Activated CD4-positive, alpha-beta memory T cell treated with anti-CD3 and anti-CD28 coated beads, Interleukin-2, amount 10 ng/mL, durations not matched to agents 7 days and 5 days (primary cell): ENCODE measurements around the gene EIF2A. TPM values are rescaled to one million over a fixed set of nuclear protein-coding genes. Genes with fewer than 3 reads are reported as not detected.
"Not testable (repeated sequence)": the region's sequence is repeated elsewhere in the genome, so short reads cannot be mapped to it uniquely, and the experiment has no call there.

ENCODE experiments used
- CTCF ChIA-PET: fragments of 350-600 bp; sonication (Branson Sonifier 250); formaldehyde crosslinking; loops from one replicate; lab custom pipeline; 2021; ENCODE audit warnings: antibody characterized with exemption, inconsistent platforms; lab: Charles Lee
- POLR2A ChIA-PET: fragments of 350-600 bp; sonication (Branson Sonifier 250); formaldehyde crosslinking; loops from one replicate; lab custom pipeline; 2021; ENCODE audit warnings: antibody characterized with exemption; lab: Charles Lee
- DNase-seq: peaks from one replicate; pipeline ENCODE4 v3.0.0-alpha.2; 2020
- H3K27ac Mint-ChIP-seq: one replicate; pipeline ENCODE4 v1.8.0; 2021; ENCODE audit warnings: mild to moderate bottlenecking, mixed read lengths
- H3K27me3 Mint-ChIP-seq: one replicate; pipeline ENCODE4 v1.8.0; 2021; ENCODE audit warnings: mixed read lengths
- H3K36me3 Mint-ChIP-seq: one replicate; pipeline ENCODE4 v1.8.0; 2021; ENCODE audit warnings: low read depth, mixed read lengths
- H3K4me1 Mint-ChIP-seq: one replicate; pipeline ENCODE4 v1.8.0; 2021; ENCODE audit warnings: mixed read lengths
- H3K4me3 Mint-ChIP-seq: one replicate; pipeline ENCODE4 v1.8.0; 2021; ENCODE audit warnings: mild to moderate bottlenecking, mixed read lengths
- H3K9me3 Mint-ChIP-seq: one replicate; pipeline ENCODE4 v1.8.0; 2021; ENCODE audit warnings: mixed read lengths
- total RNA-seq, 2 experiments: library from RNA; stranded (reverse); gene quantifications; one replicate each; pipeline ENCODE4 v1.2.3, GENCODE V29; 2021

The EIF2A gene
- total RNA-seq, 2 experiments from 2014 or later, result 81.7 to 86.4 TPM

DNA sequence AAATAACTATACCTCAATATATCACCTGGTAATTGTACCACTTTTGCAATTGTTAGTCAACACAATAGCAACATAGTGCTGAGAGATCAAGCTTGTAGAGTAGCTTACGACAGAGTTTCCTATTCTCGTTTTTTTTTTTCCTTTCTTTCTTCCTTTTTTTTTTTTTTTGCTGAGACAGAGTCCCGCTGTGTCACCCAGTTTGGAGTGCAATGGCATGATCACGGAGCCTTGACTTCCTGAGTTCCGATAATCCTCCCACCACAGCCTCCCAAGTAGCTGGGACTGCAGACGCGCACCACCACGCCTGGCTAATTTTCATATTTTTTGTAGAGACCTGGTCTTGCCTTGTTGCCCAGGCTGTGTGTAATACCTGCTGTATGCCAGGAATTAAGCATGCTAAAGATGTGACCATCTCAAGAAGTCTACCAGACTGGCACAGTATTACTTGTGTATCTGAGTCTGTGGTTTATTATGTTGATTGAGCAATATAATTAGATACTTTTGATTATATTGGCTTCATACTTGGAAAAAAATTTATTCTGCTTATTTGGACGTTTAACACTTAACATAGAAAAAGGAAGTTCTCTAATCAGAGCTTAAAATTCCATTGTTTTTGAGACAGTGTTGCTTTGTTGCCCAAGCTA, 59.5 kb downstream of the EIF2A start:
- peak overlapping the region; percentile 58 for H3K27ac Mint-ChIP-seq
- H3K4me3 Mint-ChIP-seq, result peak overlapping the region; percentile 98
- H3K4me1 Mint-ChIP-seq, result peaks cover 74% of the 10 kb centered on the region
- CTCF ChIA-PET, result interaction anchor here (0.8 to 1.1 kb wide), 5 partner anchors 8 to 156 kb away, joined by 3 read pairs; no protein-coding TSS in a partner anchor
- peak; percentile 29 for DNase-seq
- no peaks in the 10 kb centered on the region for H3K9me3 Mint-ChIP-seq
- no peaks in the 10 kb centered on the region for H3K27me3 Mint-ChIP-seq
- peaks cover 48% of the 10 kb centered on the region for H3K36me3 Mint-ChIP-seq
- POLR2A ChIA-PET, result interaction anchor here (0.7 to 1.8 kb wide), 7 partner anchors 8 to 594 kb away, joined by 3 to 11 read pairs (median 3); partner anchors contain the start of genes EIF2A, ERICH6, SERP1 and SIAH2

DNA sequence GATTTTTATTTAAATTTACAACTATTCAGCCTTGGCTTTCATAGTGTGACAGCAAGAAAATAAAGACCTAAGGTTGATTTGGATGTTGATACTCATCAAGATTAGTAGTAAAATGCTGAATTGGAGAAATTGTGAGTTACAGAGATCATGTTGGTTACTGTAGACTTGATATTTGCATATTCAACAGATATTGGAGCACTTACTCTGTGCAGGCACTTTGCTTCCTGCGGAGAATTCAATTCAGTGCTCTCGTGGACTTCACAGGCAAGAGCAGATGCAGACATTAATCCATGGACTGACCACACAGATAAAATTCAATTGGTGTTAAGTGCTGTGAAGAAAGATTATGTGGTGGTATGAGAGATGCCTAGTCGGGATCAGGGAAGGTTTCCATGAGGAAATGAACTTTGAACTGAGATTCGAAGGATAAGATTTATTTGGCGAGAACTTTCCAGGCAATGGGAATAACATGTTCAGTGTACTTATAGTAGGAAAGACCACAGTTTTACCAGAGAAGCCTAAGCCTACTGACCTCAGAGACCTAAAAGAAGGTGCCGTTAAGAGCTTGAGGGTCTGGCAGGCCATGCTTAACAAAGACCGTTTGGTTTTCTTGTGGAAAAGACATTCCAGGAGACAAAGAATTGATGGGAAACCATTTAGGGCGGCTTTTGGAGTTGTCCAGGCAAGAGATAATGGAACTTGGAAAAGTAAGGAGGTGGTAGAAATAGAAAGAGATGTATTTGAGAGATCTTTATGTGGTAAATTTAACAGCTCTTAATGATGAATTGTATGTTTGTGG, 60.9 kb downstream of the EIF2A start:
- no peak for DNase-seq
- H3K4me1 Mint-ChIP-seq, result peaks cover 68% of the 10 kb centered on the region
- no peak overlapping the region for H3K27ac Mint-ChIP-seq
- POLR2A ChIA-PET, result interaction anchor here (1.8 to 1.9 kb wide), 2 partner anchors 63 to 156 kb away, joined by 4 to 7 read pairs; partner anchors contain the start of gene SIAH2
- CTCF ChIA-PET, result no interaction called here
- H3K27me3 Mint-ChIP-seq, result no peaks in the 10 kb centered on the region
- no peak overlapping the region for H3K4me3 Mint-ChIP-seq
- H3K36me3 Mint-ChIP-seq, result peaks cover 47% of the 10 kb centered on the region
- no peaks in the 10 kb centered on the region for H3K9me3 Mint-ChIP-seq

DNA sequence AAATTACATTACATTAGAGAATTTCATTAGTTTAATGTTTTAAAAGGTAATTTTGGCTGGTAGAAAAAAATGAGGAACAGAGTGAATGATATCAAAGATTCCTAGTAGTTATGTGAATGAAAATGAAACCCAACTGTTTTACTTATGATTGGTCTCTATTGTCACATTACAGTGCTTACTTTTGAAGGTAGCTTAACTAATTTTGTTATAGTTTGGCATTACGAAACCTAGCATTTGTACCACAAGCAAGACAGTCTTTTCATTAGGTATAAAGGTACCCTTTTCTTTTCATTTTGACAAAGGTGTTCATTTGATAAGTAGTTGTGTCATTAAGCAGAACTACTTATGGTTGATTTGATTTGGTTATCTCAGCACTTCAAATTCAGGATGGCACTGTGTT, 63.4 kb downstream of the EIF2A start:
- Mint-ChIP-seq H3K9me3 (peaks cover 2% of the 10 kb centered on the region), H3K4me3 (no peak overlapping the region), H3K27ac (peak overlapping the region; percentile 11), H3K4me1 (peaks cover 81% of the 10 kb centered on the region), H3K27me3 (no peaks in the 10 kb centered on the region), H3K36me3 (peaks cover 52% of the 10 kb centered on the region)
- POLR2A ChIA-PET, result interaction anchor here (1.2 to 1.3 kb wide), 2 partner anchors 64 to 152 kb away, joined by 5 read pairs; partner anchors contain the start of genes EIF2A and SERP1
- CTCF ChIA-PET, result interaction anchor here (0.6 kb wide), 1 partner anchor 112 kb away, joined by 5 read pairs; no protein-coding TSS in a partner anchor
- no peak for DNase-seq

DNA sequence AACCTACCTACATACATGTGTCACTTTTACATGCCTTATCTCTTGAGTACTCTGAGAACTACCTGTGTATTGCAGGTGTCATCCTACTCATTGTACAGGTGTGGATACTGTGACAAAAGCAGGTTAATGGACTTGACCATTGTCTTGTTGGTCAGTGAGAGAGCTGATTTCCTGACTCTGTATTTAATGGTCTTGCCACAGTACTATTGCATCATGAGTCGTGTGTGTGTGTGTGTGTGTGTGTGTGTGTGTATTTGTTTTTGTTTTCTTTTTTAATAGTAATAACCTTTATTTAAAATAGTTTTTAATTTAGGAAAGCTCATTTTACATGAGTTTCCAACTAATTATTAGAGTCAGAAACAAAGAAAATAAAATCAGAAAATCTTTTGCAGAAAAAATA, 64.2 kb downstream of the EIF2A start:
- CTCF ChIA-PET, result interaction anchor here (1.1 kb wide), 1 partner anchor 151 kb away, joined by 3 read pairs; no protein-coding TSS in a partner anchor
- DNase-seq, result no peak
- H3K27ac Mint-ChIP-seq, result no peak overlapping the region
- peaks cover 2% of the 10 kb centered on the region for H3K9me3 Mint-ChIP-seq
- no peaks in the 10 kb centered on the region for H3K27me3 Mint-ChIP-seq
- POLR2A ChIA-PET, result no interaction called here
- peaks cover 52% of the 10 kb centered on the region for H3K36me3 Mint-ChIP-seq
- H3K4me1 Mint-ChIP-seq, result peaks cover 76% of the 10 kb centered on the region
- H3K4me3 Mint-ChIP-seq, result no peak overlapping the region

DNA sequence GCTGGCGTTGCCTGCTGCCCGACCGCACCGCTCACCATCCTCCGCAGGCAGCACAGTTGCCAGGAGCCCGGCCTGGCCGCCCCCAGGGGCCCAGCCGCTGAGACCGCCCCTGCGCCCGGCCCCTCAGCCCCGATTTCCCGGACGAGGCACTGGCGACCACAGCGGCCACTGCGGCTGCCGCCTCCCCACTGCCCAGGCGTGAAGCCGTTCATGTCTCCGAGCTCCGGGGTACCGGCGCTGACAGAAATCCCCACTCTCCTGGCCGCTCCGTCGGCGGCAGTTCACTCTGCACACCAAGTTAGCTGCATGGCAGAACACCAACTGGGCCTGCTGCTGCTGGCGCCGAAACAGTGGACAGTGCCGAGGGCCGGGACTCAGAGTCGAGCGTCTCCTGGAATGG, 65.1 kb downstream of the EIF2A start:
- no peak overlapping the region for H3K4me3 Mint-ChIP-seq
- CTCF ChIA-PET, result interaction anchor here (1.1 to 2.6 kb wide), 3 partner anchors 9 to 150 kb away, joined by 3 to 7 read pairs (median 3); partner anchors contain the start of genes ERICH6 and SELENOT
- H3K36me3 Mint-ChIP-seq, result peaks cover 46% of the 10 kb centered on the region
- H3K9me3 Mint-ChIP-seq, result peaks cover 3% of the 10 kb centered on the region
- no peaks in the 10 kb centered on the region for H3K27me3 Mint-ChIP-seq
- H3K27ac Mint-ChIP-seq, result no peak overlapping the region
- no peak for DNase-seq
- POLR2A ChIA-PET, result interaction anchor here (3.2 kb wide), 1 partner anchor 8 kb away, joined by 37 read pairs; the partner anchor contains the start of gene SELENOT
- H3K4me1 Mint-ChIP-seq, result peaks cover 69% of the 10 kb centered on the region

DNA sequence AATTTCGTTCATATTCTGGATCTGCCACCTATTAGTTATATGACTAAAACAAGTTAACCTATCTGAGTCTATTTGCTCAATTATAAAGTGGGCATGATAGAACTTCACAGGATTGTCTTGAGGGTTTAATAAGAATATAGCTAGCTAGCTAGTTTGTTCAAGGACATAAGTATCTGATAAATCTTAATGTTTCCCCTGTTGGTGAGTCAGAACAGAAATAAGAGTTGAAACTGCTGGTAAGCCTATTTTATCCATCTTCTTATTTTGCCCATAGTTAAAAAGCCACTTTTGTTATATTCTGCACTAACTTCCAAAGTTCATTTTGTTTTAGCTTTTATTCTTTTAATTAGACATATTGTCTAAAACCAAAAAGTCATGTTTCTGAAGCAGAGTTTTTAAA, 65.9 kb downstream of the EIF2A start:
- Mint-ChIP-seq H3K4me1 (peaks cover 63% of the 10 kb centered on the region), H3K36me3 (peaks cover 45% of the 10 kb centered on the region), H3K4me3 (no peak overlapping the region), H3K9me3 (peaks cover 4% of the 10 kb centered on the region), H3K27ac (peak overlapping the region; percentile 49), H3K27me3 (no peaks in the 10 kb centered on the region)
- no peak for DNase-seq
- POLR2A ChIA-PET, result interaction anchor here (0.9 to 3.2 kb wide), 4 partner anchors 9 to 202 kb away, joined by 3 to 37 read pairs (median 6); partner anchors contain the start of gene SELENOT
- CTCF ChIA-PET, result interaction anchor here (1.5 to 2.6 kb wide), 2 partner anchors 10 to 92 kb away, joined by 3 to 7 read pairs; partner anchors contain the start of genes ERICH6 and SELENOT

DNA sequence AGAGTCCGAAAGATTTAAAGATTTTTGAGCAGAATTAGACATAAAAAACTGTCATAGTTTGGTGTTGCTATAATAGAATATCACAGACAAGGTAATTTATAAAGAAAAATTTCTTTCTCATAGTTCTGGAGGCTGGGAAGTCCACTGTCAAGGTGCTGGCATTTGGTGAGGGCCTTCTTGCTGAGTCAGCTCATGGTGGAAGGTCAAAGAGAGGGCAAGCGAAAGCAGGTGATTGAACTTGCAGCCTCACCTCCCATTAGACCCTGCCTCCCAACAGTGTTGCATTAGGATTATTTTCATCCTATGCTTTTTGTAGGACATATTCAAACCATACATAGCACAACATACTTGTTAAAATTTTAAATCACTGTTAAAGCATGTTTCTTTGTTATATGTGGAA, 66.4 kb downstream of the EIF2A start:
- ChIA-PET CTCF (interaction anchor here (1.5 to 2.6 kb wide), 2 partner anchors 10 to 91 kb away, joined by 3 to 7 read pairs; partner anchors contain the start of genes ERICH6 and SELENOT), POLR2A (interaction anchor here (1.2 to 3.2 kb wide), 4 partner anchors 10 to 151 kb away, joined by 4 to 37 read pairs (median 8); partner anchors contain the start of genes EIF2A, SELENOT and SERP1)
- Mint-ChIP-seq H3K9me3 (peaks cover 4% of the 10 kb centered on the region), H3K36me3 (peaks cover 41% of the 10 kb centered on the region), H3K4me1 (peaks cover 58% of the 10 kb centered on the region), H3K4me3 (no peak overlapping the region), H3K27me3 (no peaks in the 10 kb centered on the region), H3K27ac (peak overlapping the region; percentile 49)
- DNase-seq, result no peak

DNA sequence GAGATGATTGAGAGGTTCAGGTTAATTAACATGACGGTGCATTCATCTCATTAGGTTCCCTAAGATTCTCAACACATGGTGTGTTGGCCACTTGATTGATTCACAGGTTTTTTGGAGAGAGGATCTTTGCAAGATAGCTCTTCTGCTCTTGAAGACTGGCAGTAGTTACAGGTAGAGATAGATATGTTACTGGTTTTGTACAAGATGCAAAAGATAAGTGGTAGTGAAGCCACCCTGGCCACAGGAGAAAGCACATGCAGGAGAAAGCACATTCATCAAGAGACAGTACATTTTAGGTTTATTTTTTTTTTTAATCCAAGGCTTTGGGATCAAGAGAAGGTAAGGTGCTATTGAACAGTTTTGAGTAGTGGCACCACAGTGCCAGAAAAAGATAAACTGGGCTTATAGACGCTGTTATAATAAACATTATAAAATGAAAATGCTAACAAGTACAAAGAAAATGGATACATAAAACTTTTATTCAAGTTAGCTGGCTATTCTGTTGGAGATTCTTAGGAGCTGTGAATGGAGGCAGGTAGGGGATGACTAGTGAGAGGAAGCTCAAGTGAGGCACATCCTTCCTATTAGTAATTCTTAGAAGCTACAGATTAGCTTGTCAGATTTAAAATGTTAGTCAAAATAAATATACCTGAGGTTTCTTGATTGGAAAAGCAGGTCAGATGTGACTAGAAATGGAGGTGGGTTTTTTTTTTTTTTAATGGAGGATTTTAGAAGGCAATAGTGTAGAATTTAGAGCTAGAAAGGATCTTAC, 67.3 kb downstream of the EIF2A start:
- POLR2A ChIA-PET, result interaction anchor here (0.9 to 3.2 kb wide), 5 partner anchors 8 to 149 kb away, joined by 3 to 37 read pairs (median 7); partner anchors contain the start of genes EIF2A, SELENOT and SERP1
- no peak for DNase-seq
- Mint-ChIP-seq H3K9me3 (peaks cover 4% of the 10 kb centered on the region), H3K27ac (peak overlapping the region; percentile 41), H3K36me3 (peaks cover 49% of the 10 kb centered on the region), H3K4me3 (no peak overlapping the region), H3K4me1 (peaks cover 54% of the 10 kb centered on the region), H3K27me3 (no peaks in the 10 kb centered on the region)
- CTCF ChIA-PET, result interaction anchor here (0.7 to 2.6 kb wide), 3 partner anchors 8 to 265 kb away, joined by 3 to 7 read pairs (median 3); partner anchors contain the start of gene SELENOT

DNA sequence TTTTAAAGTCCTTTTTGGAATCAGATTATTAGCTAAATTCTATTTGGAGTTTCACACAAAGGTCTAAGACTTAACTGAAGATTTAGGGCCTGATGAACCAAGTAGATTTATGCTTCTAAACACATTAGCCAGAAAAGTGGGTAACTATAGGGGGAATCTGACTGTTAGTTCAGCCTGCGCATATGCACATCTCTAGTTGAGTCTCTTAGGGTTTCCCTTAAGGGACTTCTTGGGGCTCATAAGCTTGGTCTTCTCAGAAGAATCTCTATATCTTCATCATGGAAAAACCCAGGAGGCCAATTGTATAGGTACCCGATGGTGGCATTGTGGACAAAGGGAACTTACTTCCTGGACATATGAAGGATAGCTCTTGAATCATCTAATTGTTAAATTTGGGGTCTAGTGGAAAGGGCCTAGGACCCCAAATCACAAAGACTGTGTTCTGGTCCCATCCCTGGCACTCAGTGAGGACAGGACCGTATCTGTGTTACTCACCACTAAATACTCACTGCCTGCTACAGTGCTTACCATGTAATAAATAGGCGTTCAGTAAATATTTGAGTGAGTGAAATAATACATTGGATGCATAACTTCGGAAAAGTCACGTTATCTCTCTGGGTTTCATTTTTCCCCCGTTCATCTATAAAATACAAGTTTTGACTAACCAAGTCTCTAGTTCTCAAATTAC, 73.6 kb downstream of the EIF2A start:
- no peak for DNase-seq
- ChIA-PET POLR2A (interaction anchor here (1.1 kb wide), 1 partner anchor 17 kb away, joined by 4 read pairs; the partner anchor contains the start of gene SELENOT), CTCF (interaction anchor here (0.9 kb wide), 1 partner anchor 168 kb away, joined by 3 read pairs; no protein-coding TSS in a partner anchor)
- Mint-ChIP-seq H3K4me1 (peaks cover 33% of the 10 kb centered on the region), H3K27me3 (no peaks in the 10 kb centered on the region), H3K27ac (no peak overlapping the region), H3K4me3 (no peak overlapping the region), H3K9me3 (peaks cover 2% of the 10 kb centered on the region), H3K36me3 (peaks cover 50% of the 10 kb centered on the region)

DNA sequence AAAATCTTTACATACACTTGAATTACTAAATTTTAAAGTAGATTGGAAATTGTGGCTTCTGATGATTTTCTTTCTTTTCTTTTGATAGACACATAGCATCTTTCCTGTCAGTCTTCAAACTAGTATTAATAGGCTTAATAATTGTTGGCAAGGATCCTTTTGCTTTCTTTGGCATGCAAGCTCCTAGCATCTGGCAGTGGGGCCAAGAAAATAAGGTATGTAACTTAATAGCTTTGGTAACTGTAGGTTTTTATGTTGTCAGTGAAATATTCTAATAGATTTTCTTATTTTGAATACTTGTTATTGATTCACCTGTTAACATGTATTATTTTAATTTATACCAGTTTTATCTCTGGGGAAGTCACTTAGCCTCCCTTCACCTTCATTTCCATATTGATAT, 76.4 kb downstream of the EIF2A start:
- H3K9me3 Mint-ChIP-seq, H3K4me3 Mint-ChIP-seq, DNase-seq, CTCF ChIA-PET, H3K27me3 Mint-ChIP-seq, POLR2A ChIA-PET, H3K27ac Mint-ChIP-seq: not testable (repeated sequence)
- Mint-ChIP-seq H3K36me3 (peaks cover 62% of the 10 kb centered on the region), H3K4me1 (peaks cover 29% of the 10 kb centered on the region)

DNA sequence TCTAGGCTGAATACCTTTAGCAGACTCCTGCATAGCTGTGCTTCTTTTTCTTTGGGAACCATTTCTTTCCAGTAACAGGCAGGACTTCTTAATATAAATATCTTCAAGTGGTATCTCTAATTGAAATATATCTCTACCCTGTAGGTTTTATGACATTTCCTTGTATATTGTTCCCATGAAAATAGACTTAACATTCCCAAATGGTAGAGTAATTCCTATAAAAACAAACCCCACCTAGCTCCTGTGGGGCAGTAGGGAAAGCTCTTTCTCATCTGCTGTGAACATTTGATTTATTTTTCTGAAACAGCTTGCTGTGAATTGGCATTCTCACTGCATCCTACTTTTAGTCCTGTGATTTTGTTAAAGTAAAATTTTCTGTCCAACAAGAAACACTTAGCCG, 77.4 kb downstream of the EIF2A start:
- H3K27me3 Mint-ChIP-seq, result no peaks in the 10 kb centered on the region
- ChIA-PET POLR2A (no interaction called here), CTCF (no interaction called here)
- peaks cover 59% of the 10 kb centered on the region for H3K36me3 Mint-ChIP-seq
- H3K4me3 Mint-ChIP-seq, result no peak overlapping the region
- H3K27ac Mint-ChIP-seq, result no peak overlapping the region
- no peak for DNase-seq
- H3K9me3 Mint-ChIP-seq, result no peaks in the 10 kb centered on the region
- peaks cover 26% of the 10 kb centered on the region for H3K4me1 Mint-ChIP-seq
